OCI-LY1 (cell line): ENCODE results near the gene FOXN1.

Experiments
- H2AFZ ChIP-seq: fragments of 200-600 bp; sonication (generic), shearing (Covaris generic); 2 replicates; pipeline ENCODE4 v1.6.0; 2014; ENCODE audit warnings: antibody characterized with exemption, mild to moderate bottlenecking, low read length
- H3F3A ChIP-seq: fragments of 200-600 bp; sonication (generic), shearing (Covaris generic); 2 replicates; pipeline ENCODE4 v1.6.0; 2014; ENCODE audit warnings: mild to moderate bottlenecking, antibody characterized with exemption, low read length, moderate library complexity; ENCODE audit not compliant: insufficient read depth
- H3K27ac ChIP-seq: fragments of 200-600 bp; sonication (generic); 2 replicates; pipeline ENCODE4 v1.5.1; 2014; ENCODE audit warnings: low read length, mixed run types, mild to moderate bottlenecking, low read depth; ENCODE audit not compliant: poor library complexity, severe bottlenecking
- H3K27me3 ChIP-seq: fragments of 200-600 bp; sonication (generic); 2 replicates; pipeline ENCODE4 v1.6.0; 2014; ENCODE audit warnings: antibody characterized with exemption, mild to moderate bottlenecking, low read length, moderate library complexity; ENCODE audit not compliant: insufficient read depth
- H3K36me3 ChIP-seq: fragments of 200-600 bp; sonication (generic); 2 replicates; pipeline ENCODE4 v1.6.1; 2014; ENCODE audit warnings: mild to moderate bottlenecking, antibody characterized with exemption, low read length, moderate library complexity, mixed read lengths; ENCODE audit not compliant: insufficient read depth
- H3K4me1 ChIP-seq: fragments of 200-600 bp; sonication (generic); 2 replicates; pipeline ENCODE4 v1.5.1; 2014; ENCODE audit warnings: mild to moderate bottlenecking, low read length, moderate library complexity; ENCODE audit not compliant: insufficient read depth, severe bottlenecking
- H3K4me2 ChIP-seq: fragments of 200-600 bp; sonication (generic), shearing (Covaris generic); 2 replicates; pipeline ENCODE4 v1.6.1; 2014; ENCODE audit warnings: low read length
- H3K4me3 ChIP-seq: fragments of 200-600 bp; sonication (generic); 2 replicates; pipeline ENCODE4 v1.5.1; 2014; ENCODE audit warnings: low read length, low read depth, mild to moderate bottlenecking, mixed read lengths; ENCODE audit not compliant: poor library complexity, severe bottlenecking
- H3K79me2 ChIP-seq: fragments of 200-600 bp; shearing (Covaris generic); 2 replicates; pipeline ENCODE4 v1.6.1; 2016; ENCODE audit warnings: mixed run types, low read length, mixed read lengths; ENCODE audit not compliant: insufficient read depth
- H3K9ac ChIP-seq: fragments of 200-600 bp; sonication (generic), shearing (Covaris generic); 2 replicates; pipeline ENCODE4 v1.6.1; 2014; ENCODE audit warnings: mild to moderate bottlenecking, low read length, mixed read lengths
- H3K9me2 ChIP-seq: fragments of 200-600 bp; sonication (generic), shearing (Covaris generic); 2 replicates; pipeline ENCODE4 v1.6.1; 2014; ENCODE audit warnings: low read depth, mild to moderate bottlenecking, low read length, mixed read lengths
- H3K9me3 ChIP-seq: fragments of 200-600 bp; shearing (Covaris generic); 2 replicates; pipeline ENCODE4 v1.6.1; 2014; ENCODE audit warnings: low read length, mixed read lengths
- H4K20me1 ChIP-seq: fragments of 200-600 bp; sonication (generic), shearing (Covaris generic); 2 replicates; pipeline ENCODE4 v1.6.0; 2016; ENCODE audit warnings: mild to moderate bottlenecking, low read length; ENCODE audit not compliant: insufficient read depth
- EZH2 ChIP-seq: fragments of 200-600 bp; sonication (generic), shearing (Covaris generic); IDR thresholded peaks from 2 replicates; pipeline ENCODE4 v1.8.0; 2017; ENCODE audit warnings: borderline replicate concordance, mixed run types, mild to moderate bottlenecking, antibody characterized with exemption, low read length, moderate library complexity, mixed read lengths
- TF ChIP-seq, protein P1 (sequence below): fragments of 200-600 bp; sonication (generic), shearing (Covaris generic); IDR thresholded peaks from 2 replicates; pipeline ENCODE4 v1.5.1; 2017; ENCODE audit warnings: mild to moderate bottlenecking, antibody characterized with exemption, low read length, moderate library complexity, mixed read lengths

FOXN1 gene

DNA sequence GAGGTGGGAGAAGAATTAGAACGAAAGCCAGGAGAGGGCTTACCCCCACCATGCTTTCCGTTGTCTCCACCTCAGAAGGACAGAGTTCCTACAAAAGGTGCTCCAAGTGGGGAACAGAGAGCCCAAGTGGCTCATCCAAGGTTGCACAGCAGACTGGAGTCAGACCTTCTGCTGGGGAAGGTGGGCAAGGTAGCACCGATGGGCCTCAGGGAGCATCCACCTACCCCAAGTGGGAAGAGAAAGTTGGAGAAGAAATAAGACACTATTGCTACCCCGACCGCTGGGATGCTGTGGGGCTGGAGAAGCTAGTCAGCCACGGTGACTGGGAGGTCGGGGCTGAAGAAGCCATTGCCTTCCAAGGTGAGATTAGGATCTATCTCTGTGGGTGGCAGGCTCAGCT is 24.8 kb downstream of the FOXN1 start:
- H3K4me3 ChIP-seq, result no peak overlapping the region
- H3K36me3 ChIP-seq, result no peaks in the 10 kb centered on the region
- H3K9me2 ChIP-seq, result no peaks in the 10 kb centered on the region
- H3K4me1 ChIP-seq, result no peaks in the 10 kb centered on the region
- no peak overlapping the region for H3K27ac ChIP-seq
- H3K9ac ChIP-seq, result no peak overlapping the region
- H2AFZ ChIP-seq, result no peak overlapping the region
- peaks cover 6% of the 10 kb centered on the region; the same call in 1 of the 2 replicates for H3K27me3 ChIP-seq
- H3K4me2 ChIP-seq, result no peak overlapping the region
- H3F3A ChIP-seq, result no peaks in the 10 kb centered on the region
- TF ChIP-seq, protein P1, sequence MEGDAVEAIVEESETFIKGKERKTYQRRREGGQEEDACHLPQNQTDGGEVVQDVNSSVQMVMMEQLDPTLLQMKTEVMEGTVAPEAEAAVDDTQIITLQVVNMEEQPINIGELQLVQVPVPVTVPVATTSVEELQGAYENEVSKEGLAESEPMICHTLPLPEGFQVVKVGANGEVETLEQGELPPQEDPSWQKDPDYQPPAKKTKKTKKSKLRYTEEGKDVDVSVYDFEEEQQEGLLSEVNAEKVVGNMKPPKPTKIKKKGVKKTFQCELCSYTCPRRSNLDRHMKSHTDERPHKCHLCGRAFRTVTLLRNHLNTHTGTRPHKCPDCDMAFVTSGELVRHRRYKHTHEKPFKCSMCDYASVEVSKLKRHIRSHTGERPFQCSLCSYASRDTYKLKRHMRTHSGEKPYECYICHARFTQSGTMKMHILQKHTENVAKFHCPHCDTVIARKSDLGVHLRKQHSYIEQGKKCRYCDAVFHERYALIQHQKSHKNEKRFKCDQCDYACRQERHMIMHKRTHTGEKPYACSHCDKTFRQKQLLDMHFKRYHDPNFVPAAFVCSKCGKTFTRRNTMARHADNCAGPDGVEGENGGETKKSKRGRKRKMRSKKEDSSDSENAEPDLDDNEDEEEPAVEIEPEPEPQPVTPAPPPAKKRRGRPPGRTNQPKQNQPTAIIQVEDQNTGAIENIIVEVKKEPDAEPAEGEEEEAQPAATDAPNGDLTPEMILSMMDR, result no peak
- no peak for TF ChIP-seq EZH2
- H3K9me3 ChIP-seq, result no peaks in the 10 kb centered on the region
- H3K79me2 ChIP-seq, result no peaks in the 10 kb centered on the region
- H4K20me1 ChIP-seq, result no peaks in the 10 kb centered on the region

GRCh38 chr17:28532050-28532960 is 26.2 kb downstream of the FOXN1 start:
- no peaks in the 10 kb centered on the region for H3K9me2 ChIP-seq
- H3K79me2 ChIP-seq, result no peaks in the 10 kb centered on the region
- H3K36me3 ChIP-seq, result no peaks in the 10 kb centered on the region
- H3F3A ChIP-seq, result no peaks in the 10 kb centered on the region
- no peak for TF ChIP-seq EZH2
- TF ChIP-seq, protein P1, result no peak
- H3K9ac ChIP-seq, result no peak overlapping the region
- peaks cover 6% of the 10 kb centered on the region for H3K27me3 ChIP-seq
- no peaks in the 10 kb centered on the region for H3K4me1 ChIP-seq
- no peak overlapping the region for H3K27ac ChIP-seq
- H3K4me3 ChIP-seq, result no peak overlapping the region
- no peaks in the 10 kb centered on the region for H4K20me1 ChIP-seq
- H2AFZ ChIP-seq, result no peak overlapping the region
- H3K4me2 ChIP-seq, result no peak overlapping the region
- H3K9me3 ChIP-seq, result no peaks in the 10 kb centered on the region

DNA sequence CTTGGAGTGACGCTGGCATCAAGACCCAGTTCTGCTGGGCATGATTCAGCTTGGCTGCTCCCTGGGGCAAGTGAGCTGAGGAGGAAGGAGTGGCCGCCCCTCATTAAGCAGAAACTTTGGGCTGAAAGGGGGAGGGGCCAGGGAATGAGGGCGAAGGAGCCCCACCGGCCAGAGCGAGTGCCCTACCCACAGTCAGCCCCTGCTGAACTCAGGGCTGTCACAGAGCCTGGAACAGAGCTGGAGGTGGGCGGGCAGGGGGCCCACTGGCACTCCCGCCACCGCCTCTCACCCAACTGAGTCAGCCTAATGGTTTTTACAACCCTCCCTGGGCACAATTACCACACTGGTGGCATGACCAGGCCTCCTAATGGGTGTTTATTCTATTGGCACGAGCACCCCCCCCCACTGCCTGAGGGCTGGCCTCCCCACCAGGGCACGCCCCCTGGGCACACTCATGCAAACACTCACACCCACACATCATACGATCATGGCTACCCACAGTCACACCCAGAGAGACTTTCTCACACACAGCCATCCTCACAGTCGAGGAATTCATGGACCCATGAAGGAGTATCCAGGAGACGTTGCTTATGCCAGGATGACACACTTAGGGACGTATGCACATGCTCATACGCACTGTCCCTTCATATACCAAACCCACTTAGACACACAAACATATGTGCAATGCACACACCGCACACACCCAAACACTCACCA is 27.1 kb downstream of the FOXN1 start:
- Histone ChIP-seq H3K4me1 (no peaks in the 10 kb centered on the region), H3K4me3 (no peak overlapping the region), H3K27ac (no peak overlapping the region), H3K36me3 (no peaks in the 10 kb centered on the region), H3F3A (no peaks in the 10 kb centered on the region), H3K9me3 (no peaks in the 10 kb centered on the region), H3K27me3 (peaks cover 6% of the 10 kb centered on the region), H4K20me1 (no peaks in the 10 kb centered on the region), H3K4me2 (no peak overlapping the region), H3K79me2 (no peaks in the 10 kb centered on the region), H3K9ac (no peak overlapping the region), H3K9me2 (no peaks in the 10 kb centered on the region), H2AFZ (no peak overlapping the region)
- no peak for TF ChIP-seq EZH2
- TF ChIP-seq, protein P1, result no peak
